ENCODE data around the gene SLC27A1. TPM values are rescaled to one million over a fixed set of nuclear protein-coding genes. Genes with fewer than 3 reads are reported as not detected.

SLC27A1 gene
- total and polyA plus RNA-seq, 11 donors = 22.1 to 70.3 (median 47.6) TPM

DNA sequence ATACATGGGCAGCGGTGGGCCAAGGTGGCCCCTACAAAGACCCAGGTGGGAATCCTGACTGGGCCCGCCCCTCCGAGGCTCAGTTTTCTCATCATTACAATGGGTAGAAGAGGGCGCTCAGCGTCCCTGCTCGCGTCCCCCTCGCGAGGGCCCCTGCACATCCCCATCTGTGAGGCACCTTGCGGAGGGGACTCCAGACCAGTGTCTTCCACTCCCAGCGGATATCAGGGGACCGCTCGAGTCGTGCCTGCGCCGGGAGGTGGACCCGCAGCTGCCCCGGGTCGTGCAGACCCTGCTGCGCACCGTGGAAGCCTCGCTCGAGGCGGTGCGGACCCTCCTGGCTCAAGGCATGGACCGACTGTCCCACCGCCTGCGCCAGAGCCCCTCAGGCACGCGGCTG lies 69.8 kb downstream of the SLC27A1 start:
- Histone ChIP-seq H3K9me3 (peaks cover 0 to 10% (median 0%) of the 10 kb centered on the region in 12 donors), H3K27ac (no peak overlapping the region), H3K36me3 (no peaks in the 10 kb centered on the region), H3K4me3 (no peak overlapping the region), H3K27me3 (peaks cover 0 to 11% (median 0%) of the 10 kb centered on the region in 9 donors), H3K4me1 (peaks cover 0 to 13% (median 11%) of the 10 kb centered on the region in 12 donors)
- ATAC-seq (no peak), DNase-seq (peak in 1 of 5 donors; percentile 32)
- TF ChIP-seq POLR2A (IDR thresholded peaks at IDR 0.05) = no peak
- TF ChIP-seq, protein P1, sequence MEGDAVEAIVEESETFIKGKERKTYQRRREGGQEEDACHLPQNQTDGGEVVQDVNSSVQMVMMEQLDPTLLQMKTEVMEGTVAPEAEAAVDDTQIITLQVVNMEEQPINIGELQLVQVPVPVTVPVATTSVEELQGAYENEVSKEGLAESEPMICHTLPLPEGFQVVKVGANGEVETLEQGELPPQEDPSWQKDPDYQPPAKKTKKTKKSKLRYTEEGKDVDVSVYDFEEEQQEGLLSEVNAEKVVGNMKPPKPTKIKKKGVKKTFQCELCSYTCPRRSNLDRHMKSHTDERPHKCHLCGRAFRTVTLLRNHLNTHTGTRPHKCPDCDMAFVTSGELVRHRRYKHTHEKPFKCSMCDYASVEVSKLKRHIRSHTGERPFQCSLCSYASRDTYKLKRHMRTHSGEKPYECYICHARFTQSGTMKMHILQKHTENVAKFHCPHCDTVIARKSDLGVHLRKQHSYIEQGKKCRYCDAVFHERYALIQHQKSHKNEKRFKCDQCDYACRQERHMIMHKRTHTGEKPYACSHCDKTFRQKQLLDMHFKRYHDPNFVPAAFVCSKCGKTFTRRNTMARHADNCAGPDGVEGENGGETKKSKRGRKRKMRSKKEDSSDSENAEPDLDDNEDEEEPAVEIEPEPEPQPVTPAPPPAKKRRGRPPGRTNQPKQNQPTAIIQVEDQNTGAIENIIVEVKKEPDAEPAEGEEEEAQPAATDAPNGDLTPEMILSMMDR (IDR thresholded peaks at IDR 0.05) = no peak
- intact Hi-C loops (cut with DNase I) = loop anchor here in 1 of 10 donors (2.0 kb wide), 1 partner anchor 35 kb away; no protein-coding TSS in a partner anchor
- 71 to 74% (median 73%) methylated on average over 11 to 30 of the region's 30 CpGs for WGBS, 4 donors

DNA sequence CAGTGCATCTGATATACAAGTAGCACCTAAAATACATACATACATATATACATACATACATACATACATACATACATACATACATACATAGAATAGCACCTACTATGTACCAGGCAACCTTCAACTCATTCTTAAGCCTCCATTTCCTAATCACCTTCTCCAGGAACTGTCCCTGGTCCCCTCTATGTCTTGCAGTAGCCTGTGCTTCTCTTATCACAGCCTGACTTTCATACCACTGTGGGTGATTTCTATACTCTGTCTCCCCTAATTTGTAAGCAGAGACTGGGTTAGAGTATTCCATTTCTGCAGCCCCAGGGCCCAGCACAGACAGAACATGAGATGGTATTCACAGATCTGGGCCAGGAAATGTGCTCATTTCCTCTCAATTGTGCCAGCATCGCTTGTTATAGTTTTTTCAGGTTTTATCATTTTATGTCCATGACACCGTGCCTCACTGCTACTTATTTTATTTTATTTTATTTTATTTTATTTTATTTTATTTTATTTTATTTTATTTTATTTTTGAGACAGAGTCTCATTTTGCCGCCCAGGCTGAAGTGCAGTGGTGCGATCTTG lies 70.9 kb downstream of the SLC27A1 start:
- Histone ChIP-seq H3K9me3 (peaks cover 0 to 10% (median 0%) of the 10 kb centered on the region in 12 donors), H3K27me3 (peaks cover 0 to 8% (median 0%) of the 10 kb centered on the region in 9 donors), H3K4me3 (no peak overlapping the region), H3K4me1 (peaks cover 0 to 13% (median 11%) of the 10 kb centered on the region in 12 donors), H3K36me3 (no peaks in the 10 kb centered on the region), H3K27ac (no peak overlapping the region)
- DNase-seq (no peak), ATAC-seq (no peak)
- 75 to 84% (median 78%) methylated on average over 4 of the region's 4 CpGs for WGBS, 4 donors
- TF ChIP-seq POLR2A (IDR thresholded peaks at IDR 0.05) = no peak
- TF ChIP-seq, protein P1 (IDR thresholded peaks at IDR 0.05) = no peak
- intact Hi-C loops (cut with DNase I) = loop anchor here in 1 of 10 donors (2.0 kb wide), 1 partner anchor 34 kb away; no protein-coding TSS in a partner anchor

DNA sequence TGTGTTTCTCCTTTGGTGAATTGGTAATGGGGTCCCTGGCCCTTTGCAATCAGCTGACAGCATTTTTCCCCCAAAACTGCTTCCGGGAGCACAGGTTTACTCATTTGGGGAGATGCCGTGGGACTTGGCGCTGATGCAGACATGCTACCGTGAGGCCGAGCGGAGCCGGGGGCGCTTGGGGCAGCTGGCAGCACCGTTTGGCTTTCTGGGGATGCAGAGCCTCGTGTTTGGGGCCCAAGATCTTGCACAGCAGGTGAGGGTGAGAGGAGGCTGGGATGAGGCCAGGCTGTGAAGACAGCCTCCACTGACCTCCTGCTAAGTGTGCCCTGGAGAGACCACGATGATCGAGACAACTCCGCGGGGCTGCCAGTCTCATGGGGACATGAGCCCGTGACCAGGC lies 71.7 kb downstream of the SLC27A1 start:
- intact Hi-C loops (cut with DNase I) = no loop called here
- Histone ChIP-seq H3K4me3 (no peak overlapping the region), H3K27ac (no peak overlapping the region), H3K36me3 (no peaks in the 10 kb centered on the region), H3K4me1 (peaks cover 0 to 13% (median 11%) of the 10 kb centered on the region in 12 donors), H3K27me3 (peaks cover 0 to 8% (median 0%) of the 10 kb centered on the region in 9 donors), H3K9me3 (peaks cover 0 to 10% (median 0%) of the 10 kb centered on the region in 12 donors)
- TF ChIP-seq, protein P1 (IDR thresholded peaks at IDR 0.05) = no peak
- TF ChIP-seq POLR2A (IDR thresholded peaks at IDR 0.05) = no peak
- ATAC-seq (no peak), DNase-seq (no peak)
- WGBS, 4 donors = 75 to 88% (median 80%) methylated on average over 14 to 15 of the region's 15 CpGs

DNA sequence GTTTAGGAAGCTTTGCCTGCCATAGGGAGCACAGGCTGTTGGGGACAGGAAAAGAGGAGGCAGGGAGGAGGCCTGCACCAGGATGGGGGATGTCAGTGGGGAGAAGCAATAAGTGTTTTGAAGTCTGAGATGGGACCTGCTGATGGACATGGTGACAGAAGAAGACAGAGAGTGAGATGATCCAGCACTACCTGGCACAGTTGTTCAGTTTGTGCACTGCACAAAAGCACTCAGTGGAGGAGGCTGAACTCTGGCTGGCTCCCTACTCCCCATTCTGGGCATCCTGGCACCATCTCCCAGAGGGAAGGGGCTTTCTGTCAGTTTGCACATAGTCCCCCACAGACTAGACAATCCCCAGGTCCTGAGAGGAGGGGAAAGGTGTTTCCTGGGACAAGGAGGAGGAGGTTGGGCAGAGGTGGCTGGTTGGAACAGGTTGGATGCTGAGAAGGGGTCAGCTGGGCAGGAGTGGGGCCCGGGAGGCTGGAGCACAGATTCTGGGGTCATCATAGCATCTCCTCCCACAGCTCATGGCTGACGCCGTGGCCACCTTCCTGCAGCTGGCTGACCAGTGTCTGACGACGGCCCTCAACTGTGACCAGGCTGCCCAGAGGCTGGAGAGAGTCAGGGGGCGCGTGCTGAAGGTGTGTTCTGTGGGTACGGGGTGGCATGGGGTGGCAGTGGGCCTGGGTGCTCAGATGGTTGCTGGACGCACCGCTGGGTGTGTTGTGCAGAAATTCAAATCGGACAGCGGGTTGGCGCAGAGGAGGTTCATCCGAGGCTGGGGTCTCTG lies 72.7 kb downstream of the SLC27A1 start:
- ATAC-seq (no peak), DNase-seq (no peak)
- no peak overlapping the region for H3K27ac ChIP-seq
- no peak overlapping the region for H3K4me3 ChIP-seq
- H3K4me1 ChIP-seq = peaks cover 0 to 13% (median 11%) of the 10 kb centered on the region in 12 donors
- H3K36me3 ChIP-seq = no peaks in the 10 kb centered on the region
- peaks cover 0 to 10% (median 0%) of the 10 kb centered on the region in 12 donors for H3K9me3 ChIP-seq
- WGBS, 4 donors = 82 to 85% (median 83%) methylated on average over 14 of the region's 14 CpGs
- H3K27me3 ChIP-seq = peaks cover 0 to 8% (median 0%) of the 10 kb centered on the region in 9 donors
- TF ChIP-seq, protein P1 (IDR thresholded peaks at IDR 0.05) = no peak
- TF ChIP-seq POLR2A (IDR thresholded peaks at IDR 0.05) = no peak
- intact Hi-C loops (cut with DNase I) = no loop called here
